Activated CD4-positive, alpha-beta memory T cell treated with anti-CD3 and anti-CD28 coated beads for 36 hours (primary cell): Measurements from ENCODE around the gene SLIT1. TPM values are rescaled to one million over a fixed set of nuclear protein-coding genes. Genes with fewer than 3 reads are reported as not detected.

Source experiments
- CTCF ChIA-PET: fragments of 350-600 bp; sonication (Branson Sonifier 250); formaldehyde crosslinking; loops from one replicate; lab custom pipeline; 2021; ENCODE audit warnings: antibody characterized with exemption, inconsistent platforms; lab: Charles Lee
- POLR2A ChIA-PET: fragments of 350-600 bp; sonication (Branson Sonifier 250); formaldehyde crosslinking; loops from one replicate; lab custom pipeline; 2021; ENCODE audit warnings: antibody characterized with exemption; lab: Charles Lee
- DNase-seq: peaks from one replicate; pipeline ENCODE4 v3.0.0-alpha.2; 2020
- H3K27ac Mint-ChIP-seq: one replicate; pipeline ENCODE4 v1.8.0; 2021; ENCODE audit warnings: mixed read lengths
- H3K27me3 Mint-ChIP-seq: one replicate; pipeline ENCODE4 v1.8.0; 2021; ENCODE audit warnings: mixed read lengths
- H3K36me3 Mint-ChIP-seq: one replicate; pipeline ENCODE4 v1.8.0; 2021; ENCODE audit warnings: mixed read lengths
- H3K4me1 Mint-ChIP-seq: one replicate; pipeline ENCODE4 v1.8.0; 2021; ENCODE audit warnings: low read depth, mixed read lengths
- H3K4me3 Mint-ChIP-seq: one replicate; pipeline ENCODE4 v1.8.0; 2021; ENCODE audit warnings: mild to moderate bottlenecking, mixed read lengths
- H3K9me3 Mint-ChIP-seq: one replicate; pipeline ENCODE4 v1.8.0; 2021; ENCODE audit warnings: mixed read lengths
- intact Hi-C: fragments of 100-400 bp; cut with micrococcal nuclease; formaldehyde crosslinking; loops from one replicate; pipeline ENCODE4 v1.15.1; 2023
- total RNA-seq, 2 experiments: library from RNA; stranded (reverse); gene quantifications; one replicate each; pipeline ENCODE4 v1.2.3, GENCODE V29; 2021

Gene SLIT1
- total RNA-seq, 2 experiments from 2014 or later: 0.63 to 0.71 TPM

DNA sequence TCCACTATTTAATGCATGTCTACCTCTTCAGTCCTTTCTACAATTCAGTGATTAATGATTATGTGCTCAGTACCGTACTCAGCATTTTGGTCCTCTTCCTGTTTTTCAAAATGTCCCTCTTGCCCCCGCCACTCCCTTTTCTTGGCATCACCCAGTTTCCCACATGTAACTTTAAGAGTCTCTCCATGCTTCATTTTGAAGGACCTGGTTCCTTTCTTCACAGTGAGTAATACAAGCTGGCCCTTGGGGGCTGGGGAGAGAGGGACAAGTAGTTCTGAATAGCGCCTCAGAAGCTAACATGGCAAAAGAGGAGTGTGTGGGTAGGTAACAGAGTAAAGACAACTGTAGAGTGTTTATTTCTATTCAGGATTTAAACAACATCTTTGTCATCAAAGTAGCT lies 34.6 kb upstream of the SLIT1 start:
- Mint-ChIP-seq H3K27ac (no peak overlapping the region), H3K9me3 (no peaks in the 10 kb centered on the region), H3K36me3 (peaks cover 18% of the 10 kb centered on the region), H3K27me3 (no peaks in the 10 kb centered on the region), H3K4me3 (no peak overlapping the region), H3K4me1 (peaks cover 39% of the 10 kb centered on the region)
- no peak for DNase-seq
- ChIA-PET CTCF (interaction anchor here (0.9 to 6.5 kb wide), 4 partner anchors 11 to 148 kb away, joined by 4 to 46 read pairs (median 6); no protein-coding TSS in a partner anchor), POLR2A (no interaction called here)
- intact Hi-C loops: no loop called here

DNA sequence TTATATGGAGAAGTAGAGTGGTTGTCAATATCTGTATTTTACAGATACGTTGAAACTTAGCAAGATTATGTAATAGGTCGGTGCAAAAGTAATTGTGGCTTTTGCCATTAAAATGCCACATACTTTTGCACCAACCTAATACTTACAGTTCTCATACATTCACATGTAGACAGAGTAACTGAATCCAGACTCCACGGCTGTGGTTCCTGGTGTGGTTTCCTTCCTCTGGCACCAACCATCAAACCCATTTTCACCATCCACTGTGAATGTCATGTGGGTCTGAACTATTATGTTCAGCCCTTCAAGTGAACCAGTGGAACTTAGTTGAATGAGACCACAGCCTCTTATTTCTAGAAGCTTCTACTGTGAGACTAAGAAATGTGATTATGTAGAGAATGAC lies 31.5 kb upstream of the SLIT1 start:
- Mint-ChIP-seq H3K27me3 (no peaks in the 10 kb centered on the region), H3K36me3 (peaks cover 11% of the 10 kb centered on the region), H3K4me3 (no peak overlapping the region), H3K4me1 (peaks cover 29% of the 10 kb centered on the region), H3K27ac (no peak overlapping the region), H3K9me3 (no peaks in the 10 kb centered on the region)
- DNase-seq: no peak
- intact Hi-C loops: loop anchor here (10.0 kb wide), 1 partner anchor 632 kb away; the partner anchor contains the start of gene TM9SF3
- CTCF ChIA-PET: interaction anchor here (0.6 to 6.5 kb wide), 11 partner anchors 8 to 192 kb away, joined by 3 to 46 read pairs (median 9); no protein-coding TSS in a partner anchor
- POLR2A ChIA-PET: interaction anchor here (2.8 kb wide), 1 partner anchor 13 kb away, joined by 17 read pairs; no protein-coding TSS in a partner anchor

DNA sequence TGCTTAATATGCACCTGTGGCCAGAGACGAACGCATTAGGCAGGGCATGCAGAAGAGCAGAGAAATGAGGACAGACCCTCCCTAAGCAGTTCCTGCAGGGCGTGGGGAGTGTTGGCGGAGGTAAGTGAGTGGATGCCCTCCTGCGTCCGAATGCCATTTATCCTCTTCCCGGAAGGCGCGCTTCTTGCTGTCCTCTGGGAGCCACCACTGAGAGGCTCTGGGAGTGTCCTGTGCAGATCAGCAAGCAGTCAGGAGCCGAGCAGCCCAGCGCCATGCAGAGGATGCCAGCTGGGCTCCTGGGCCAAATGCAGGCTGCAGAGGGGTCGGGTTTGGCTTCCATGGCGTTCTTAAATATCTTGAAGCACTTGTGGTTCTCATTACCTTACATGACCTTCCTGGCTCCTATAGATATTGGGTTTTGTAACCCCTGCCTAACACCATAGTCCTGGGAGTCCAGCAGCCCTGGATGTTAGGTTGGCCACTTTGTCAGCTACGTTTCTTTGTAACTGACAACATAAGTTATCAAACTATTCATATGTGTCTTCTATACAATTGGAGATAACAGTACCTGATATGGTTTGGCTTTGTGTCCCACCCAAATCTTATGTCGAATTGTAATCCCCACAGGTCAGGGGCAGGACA lies 30.0 kb upstream of the SLIT1 start:
- Mint-ChIP-seq H3K27ac (no peak overlapping the region), H3K27me3 (no peaks in the 10 kb centered on the region), H3K9me3 (no peaks in the 10 kb centered on the region), H3K4me1 (peaks cover 29% of the 10 kb centered on the region), H3K36me3 (peaks cover 10% of the 10 kb centered on the region), H3K4me3 (no peak overlapping the region)
- DNase-seq: no peak
- POLR2A ChIA-PET: no interaction called here
- intact Hi-C loops: loop anchor here (10.0 kb wide), 1 partner anchor 631 kb away; the partner anchor contains the start of gene TM9SF3
- CTCF ChIA-PET: interaction anchor here (0.8 to 3.4 kb wide), 6 partner anchors 15 to 191 kb away, joined by 3 to 26 read pairs (median 5); no protein-coding TSS in a partner anchor

DNA sequence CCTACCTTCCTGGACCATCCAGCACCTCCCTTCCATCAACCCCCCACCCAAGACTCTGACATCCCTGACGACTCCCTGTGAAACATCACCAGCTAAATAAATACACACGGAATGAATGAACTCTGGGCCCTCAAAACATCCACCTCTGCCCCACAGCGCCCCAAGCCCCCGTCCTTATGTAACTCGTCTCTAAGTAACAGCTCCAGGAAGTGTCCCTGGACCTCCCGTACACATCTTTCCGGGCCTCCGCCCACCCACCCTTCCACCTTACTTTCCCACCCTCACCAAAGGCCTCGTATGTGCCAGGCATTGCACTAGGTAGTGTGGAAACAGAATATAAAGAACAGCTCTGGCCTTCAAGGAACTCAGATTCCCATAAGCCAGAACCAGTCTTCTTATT lies 27.7 kb upstream of the SLIT1 start:
- ChIA-PET POLR2A (interaction anchor here (0.5 kb wide), 1 partner anchor 103 kb away, joined by 3 read pairs; no protein-coding TSS in a partner anchor), CTCF (interaction anchor here (0.7 to 15.0 kb wide), 5 partner anchors 9 to 573 kb away, joined by 3 to 364 read pairs (median 5); no protein-coding TSS in a partner anchor)
- intact Hi-C loops: loop anchor here (10.0 kb wide), 1 partner anchor 629 kb away; the partner anchor contains the start of gene TM9SF3

DNA sequence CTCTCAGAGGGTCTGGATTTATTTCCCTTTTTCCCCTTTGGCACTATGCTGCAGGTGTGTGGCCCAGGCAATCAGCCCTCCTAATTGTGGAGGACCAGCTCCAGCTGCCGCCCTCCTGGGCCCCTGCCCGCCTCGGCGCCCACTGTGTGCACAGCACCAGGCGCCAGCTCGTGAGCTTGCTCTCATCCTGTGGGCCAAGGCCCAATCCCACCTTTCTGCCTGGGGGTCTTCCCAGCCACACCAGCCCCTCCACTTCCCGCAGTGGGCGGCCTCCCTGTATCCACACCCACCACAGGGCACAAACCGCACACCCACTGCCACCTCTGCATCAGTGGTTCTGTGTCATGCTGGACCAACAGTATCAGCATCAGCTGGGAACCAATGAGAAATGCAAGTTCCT lies 25.5 kb upstream of the SLIT1 start:
- no peaks in the 10 kb centered on the region for H3K4me1 Mint-ChIP-seq
- POLR2A ChIA-PET: no interaction called here
- DNase-seq: no peak
- no peaks in the 10 kb centered on the region for H3K27me3 Mint-ChIP-seq
- CTCF ChIA-PET: interaction anchor here (0.6 to 15.0 kb wide), 32 partner anchors 9 to 570 kb away, joined by 3 to 364 read pairs (median 6); no protein-coding TSS in a partner anchor
- no peak overlapping the region for H3K27ac Mint-ChIP-seq
- no peaks in the 10 kb centered on the region for H3K9me3 Mint-ChIP-seq
- H3K36me3 Mint-ChIP-seq: no peaks in the 10 kb centered on the region
- no peak overlapping the region for H3K4me3 Mint-ChIP-seq
- intact Hi-C loops: loop anchor here (2.0 to 10.0 kb wide), 2 partner anchors 130 to 626 kb away; partner anchors contain the start of gene TM9SF3

More for the DNA sequence above, 27.7 kb upstream of the SLIT1 start:
- Mint-ChIP-seq H3K9me3 (no peaks in the 10 kb centered on the region), H3K36me3 (no peaks in the 10 kb centered on the region), H3K4me1 (peaks cover 18% of the 10 kb centered on the region), H3K27me3 (no peaks in the 10 kb centered on the region), H3K27ac (no peak overlapping the region), H3K4me3 (no peak overlapping the region)
- DNase-seq: no peak

DNA sequence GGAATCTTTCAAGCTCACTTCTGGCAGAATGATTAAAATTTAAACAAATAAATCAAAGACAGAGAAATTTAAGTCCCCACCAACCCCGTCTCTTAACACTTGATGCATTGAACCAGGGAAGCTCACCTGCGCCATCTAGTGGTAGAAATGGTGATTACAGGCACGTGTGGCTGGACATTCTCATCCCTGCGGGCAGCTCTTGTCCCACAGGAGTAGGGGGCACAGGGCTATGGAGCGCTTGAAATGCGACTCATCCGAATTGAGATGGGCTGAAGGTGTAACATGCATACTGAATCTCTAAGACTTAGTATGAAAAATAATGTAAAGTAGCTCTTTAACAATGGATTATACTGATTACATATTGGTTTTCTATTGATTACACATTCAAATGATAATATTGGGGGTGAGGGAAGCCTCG lies 24.8 kb upstream of the SLIT1 start:
- Mint-ChIP-seq H3K36me3 (no peaks in the 10 kb centered on the region), H3K4me1 (no peaks in the 10 kb centered on the region), H3K4me3 (no peak overlapping the region), H3K27me3 (no peaks in the 10 kb centered on the region), H3K9me3 (no peaks in the 10 kb centered on the region), H3K27ac (no peak overlapping the region)
- POLR2A ChIA-PET: interaction anchor here (0.6 kb wide), 1 partner anchor 138 kb away, joined by 3 read pairs; no protein-coding TSS in a partner anchor
- intact Hi-C loops: loop anchor here (1.0 to 10.0 kb wide), 4 partner anchors 130 to 626 kb away; partner anchors contain the start of gene TM9SF3
- CTCF ChIA-PET: interaction anchor here (0.6 to 15.0 kb wide), 46 partner anchors 10 to 840 kb away, joined by 3 to 364 read pairs (median 4); partner anchors contain the start of genes ARHGAP19 and TM9SF3
- peak; percentile 81 for DNase-seq

DNA sequence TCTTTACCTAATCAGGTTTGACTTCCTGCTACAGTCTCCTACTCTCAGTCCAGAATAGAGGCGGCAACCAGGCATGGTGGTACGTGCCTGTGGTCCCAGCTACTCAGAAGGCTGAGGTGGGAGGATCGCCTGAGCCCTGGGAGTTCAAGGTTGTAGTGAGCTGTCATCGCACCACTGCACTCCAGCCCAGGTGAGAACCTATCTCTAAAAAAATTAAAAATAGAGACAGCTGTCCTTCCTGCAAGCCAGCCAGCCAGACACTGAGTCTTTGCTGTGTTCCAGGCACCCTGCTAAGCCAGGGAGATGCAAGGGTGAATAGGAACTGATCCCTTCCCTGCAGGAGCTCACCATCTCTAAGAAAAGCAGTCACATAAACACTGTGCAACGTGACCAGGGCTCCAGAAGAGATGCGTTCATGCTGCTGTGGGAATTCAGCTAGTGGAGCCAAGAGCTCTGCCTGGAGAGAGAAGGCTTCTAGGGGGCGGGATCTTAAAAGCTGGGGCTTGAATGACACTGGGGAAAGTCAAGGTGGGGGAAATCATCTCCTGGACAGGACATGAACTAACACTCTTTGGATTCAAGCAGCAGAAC lies 22.1 kb upstream of the SLIT1 start:
- POLR2A ChIA-PET: no interaction called here

DNA sequence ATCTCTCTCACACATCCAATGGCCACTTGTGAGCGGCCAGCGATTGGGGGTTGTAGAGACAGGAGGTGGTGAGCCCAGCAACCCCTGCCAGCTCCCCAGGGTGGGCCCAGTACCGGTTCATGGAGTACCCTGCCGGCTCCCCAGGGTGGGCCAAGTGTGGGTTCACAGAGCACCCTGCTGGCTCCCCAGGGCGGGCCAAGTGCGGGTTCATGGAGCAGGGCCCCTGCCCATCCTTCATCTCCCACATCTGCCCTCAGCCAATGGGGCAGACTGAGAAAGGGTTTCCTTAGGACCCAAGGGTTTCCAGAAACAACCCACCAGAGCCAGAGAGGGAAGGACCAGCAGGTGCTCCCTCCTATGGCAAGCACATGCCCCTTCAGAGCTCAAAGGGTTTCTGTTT lies 21.4 kb upstream of the SLIT1 start:
- Mint-ChIP-seq H3K4me1 (no peaks in the 10 kb centered on the region), H3K9me3 (no peaks in the 10 kb centered on the region), H3K27me3 (peaks cover 3% of the 10 kb centered on the region), H3K27ac (no peak overlapping the region), H3K36me3 (no peaks in the 10 kb centered on the region), H3K4me3 (no peak overlapping the region)
- no peak for DNase-seq
- intact Hi-C loops: no loop called here
- POLR2A ChIA-PET: no interaction called here
- CTCF ChIA-PET: interaction anchor here (0.6 to 15.0 kb wide), 5 partner anchors 11 to 132 kb away, joined by 3 to 364 read pairs (median 46); no protein-coding TSS in a partner anchor

More for the DNA sequence above, 22.1 kb upstream of the SLIT1 start:
- H3K4me3 Mint-ChIP-seq: no peak overlapping the region
- no peaks in the 10 kb centered on the region for H3K9me3 Mint-ChIP-seq
- no peaks in the 10 kb centered on the region for H3K4me1 Mint-ChIP-seq
- CTCF ChIA-PET: interaction anchor here (1.6 to 15.0 kb wide), 5 partner anchors 12 to 170 kb away, joined by 14 to 364 read pairs (median 46); no protein-coding TSS in a partner anchor
- H3K27ac Mint-ChIP-seq: no peak overlapping the region
- intact Hi-C loops: no loop called here
- DNase-seq: no peak
- H3K36me3 Mint-ChIP-seq: no peaks in the 10 kb centered on the region
- no peaks in the 10 kb centered on the region for H3K27me3 Mint-ChIP-seq

DNA sequence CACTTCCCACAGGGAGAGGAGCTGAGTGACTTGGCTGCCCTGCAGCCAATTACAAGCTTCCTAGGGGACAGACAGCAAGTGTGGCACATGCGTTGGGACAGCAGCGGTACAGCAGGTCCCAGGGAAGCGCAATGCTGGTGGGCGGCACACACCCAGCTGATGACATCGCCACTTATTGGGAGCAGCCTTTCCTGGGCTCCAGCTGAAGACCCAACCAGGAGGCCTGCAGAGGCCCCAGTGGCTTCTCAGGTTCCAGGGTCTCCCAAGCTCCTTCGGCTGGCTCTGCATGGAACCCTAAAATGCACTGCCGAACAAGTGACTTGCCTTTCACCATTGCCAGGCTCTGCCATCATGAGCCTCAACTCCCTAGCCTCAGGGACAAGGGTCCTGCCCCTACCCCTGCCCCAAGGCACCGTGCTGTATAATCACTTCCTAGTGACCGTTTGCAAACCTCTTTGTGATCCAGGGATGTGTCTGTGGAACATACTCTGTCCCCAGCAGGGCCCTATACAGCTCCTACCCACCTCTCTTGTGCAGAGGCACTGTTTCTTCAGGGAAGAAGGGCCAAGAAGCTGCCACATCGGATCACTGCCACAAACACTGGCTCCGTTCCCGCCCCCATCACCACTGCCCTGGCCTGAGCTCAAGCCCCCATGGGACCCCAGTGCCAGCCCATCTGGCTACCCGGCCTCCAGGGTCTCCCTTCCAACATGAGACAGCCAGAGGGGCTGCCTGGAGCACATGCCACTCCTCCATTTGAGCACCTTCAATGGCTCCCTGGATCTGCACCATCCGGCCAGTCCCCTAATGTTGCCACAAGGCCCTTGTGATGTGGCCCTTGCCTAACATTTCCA lies 19.3 kb upstream of the SLIT1 start:
- no peak overlapping the region for H3K27ac Mint-ChIP-seq
- no peaks in the 10 kb centered on the region for H3K9me3 Mint-ChIP-seq
- H3K36me3 Mint-ChIP-seq: no peaks in the 10 kb centered on the region
- no peak overlapping the region for H3K4me3 Mint-ChIP-seq
- intact Hi-C loops: no loop called here
- DNase-seq: no peak
- peaks cover 2% of the 10 kb centered on the region for H3K4me1 Mint-ChIP-seq
- peaks cover 3% of the 10 kb centered on the region for H3K27me3 Mint-ChIP-seq
- CTCF ChIA-PET: interaction anchor here (1.7 to 15.0 kb wide), 3 partner anchors 9 to 130 kb away, joined by 5 to 364 read pairs (median 180); no protein-coding TSS in a partner anchor
- POLR2A ChIA-PET: interaction anchor here (0.7 kb wide), 1 partner anchor 132 kb away, joined by 3 read pairs; no protein-coding TSS in a partner anchor

DNA sequence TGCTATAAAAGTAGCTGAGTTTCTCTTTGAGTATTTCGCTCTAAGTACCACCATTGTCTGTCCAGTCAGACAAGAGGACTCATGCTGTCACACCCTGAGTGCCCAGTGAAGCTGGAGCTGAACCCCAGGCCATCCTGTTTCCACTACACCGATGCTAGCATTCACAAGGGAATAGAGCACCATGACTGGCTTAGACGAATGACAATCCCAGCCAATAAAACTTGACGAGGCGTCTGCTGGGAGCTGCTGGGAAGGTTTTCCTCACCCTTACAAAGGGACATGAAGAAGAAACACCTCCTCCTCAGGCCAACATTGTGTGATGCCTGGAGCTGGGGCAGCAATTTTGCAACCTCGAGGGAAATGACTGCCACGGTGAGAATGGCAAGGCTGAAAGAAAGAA lies 17.5 kb upstream of the SLIT1 start:
- POLR2A ChIA-PET: no interaction called here
- H3K4me1 Mint-ChIP-seq: peaks cover 2% of the 10 kb centered on the region
- H3K4me3 Mint-ChIP-seq: no peak overlapping the region

DNA sequence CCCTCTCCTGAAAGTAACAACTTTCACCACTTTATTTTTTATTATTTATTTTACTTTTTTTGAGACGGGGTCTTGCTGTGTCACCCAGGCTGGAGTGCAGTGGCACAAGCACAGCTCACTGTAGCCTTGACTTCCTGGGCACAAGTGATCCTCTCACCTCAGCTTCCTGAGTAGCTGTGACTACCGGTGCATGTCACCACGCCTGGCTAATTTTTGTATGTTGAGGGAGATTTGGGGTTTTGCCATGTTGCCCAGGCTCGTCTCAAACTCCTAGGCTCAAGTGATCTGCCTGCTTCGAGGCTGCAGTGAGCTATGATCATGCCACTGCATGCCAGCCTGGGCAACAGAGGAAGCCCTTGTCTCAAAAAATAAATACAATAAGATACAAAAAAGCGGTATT lies 14.9 kb upstream of the SLIT1 start:
- intact Hi-C loops: no loop called here
- H3K4me1 Mint-ChIP-seq: peaks cover 9% of the 10 kb centered on the region
- H3K4me3 Mint-ChIP-seq: no peak overlapping the region
- no peak for DNase-seq
- no peak overlapping the region for H3K27ac Mint-ChIP-seq
- no peaks in the 10 kb centered on the region for H3K9me3 Mint-ChIP-seq
- H3K36me3 Mint-ChIP-seq: no peaks in the 10 kb centered on the region
- CTCF ChIA-PET: interaction anchor here (13.2 to 15.0 kb wide), 2 partner anchors 8 to 126 kb away, joined by 180 to 364 read pairs; no protein-coding TSS in a partner anchor
- H3K27me3 Mint-ChIP-seq: peaks cover 10% of the 10 kb centered on the region
- POLR2A ChIA-PET: no interaction called here

More for the DNA sequence above, 17.5 kb upstream of the SLIT1 start:
- Mint-ChIP-seq H3K36me3 (no peaks in the 10 kb centered on the region), H3K9me3 (no peaks in the 10 kb centered on the region), H3K27ac (no peak overlapping the region), H3K27me3 (peaks cover 8% of the 10 kb centered on the region)
- CTCF ChIA-PET: interaction anchor here (1.1 to 15.0 kb wide), 3 partner anchors 14 to 166 kb away, joined by 3 to 364 read pairs (median 4); no protein-coding TSS in a partner anchor
- DNase-seq: no peak
- intact Hi-C loops: no loop called here
